Measurements from ENCODE around the gene NCOA7.

DNA sequence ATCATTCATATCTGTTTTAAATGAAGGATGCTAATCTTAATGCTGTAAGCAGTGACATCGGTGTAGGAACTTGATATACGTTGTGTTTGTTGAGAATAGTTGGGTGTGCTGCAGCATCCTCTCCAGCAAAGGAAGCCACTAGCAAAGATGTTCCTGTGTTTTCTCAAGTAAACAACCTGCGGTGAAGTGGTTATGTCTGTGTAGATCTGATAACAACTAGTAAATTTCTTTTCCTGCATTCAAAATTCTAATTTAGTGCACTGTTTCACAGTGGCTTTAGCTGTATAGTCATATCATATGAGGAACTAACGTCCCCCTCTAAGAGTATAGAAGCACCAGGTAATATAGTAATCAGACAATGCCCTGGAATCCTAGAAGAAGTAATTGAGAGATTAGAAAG lies 38.7 kb downstream of the NCOA7 start:
- TF ChIP-seq, protein P1, sequence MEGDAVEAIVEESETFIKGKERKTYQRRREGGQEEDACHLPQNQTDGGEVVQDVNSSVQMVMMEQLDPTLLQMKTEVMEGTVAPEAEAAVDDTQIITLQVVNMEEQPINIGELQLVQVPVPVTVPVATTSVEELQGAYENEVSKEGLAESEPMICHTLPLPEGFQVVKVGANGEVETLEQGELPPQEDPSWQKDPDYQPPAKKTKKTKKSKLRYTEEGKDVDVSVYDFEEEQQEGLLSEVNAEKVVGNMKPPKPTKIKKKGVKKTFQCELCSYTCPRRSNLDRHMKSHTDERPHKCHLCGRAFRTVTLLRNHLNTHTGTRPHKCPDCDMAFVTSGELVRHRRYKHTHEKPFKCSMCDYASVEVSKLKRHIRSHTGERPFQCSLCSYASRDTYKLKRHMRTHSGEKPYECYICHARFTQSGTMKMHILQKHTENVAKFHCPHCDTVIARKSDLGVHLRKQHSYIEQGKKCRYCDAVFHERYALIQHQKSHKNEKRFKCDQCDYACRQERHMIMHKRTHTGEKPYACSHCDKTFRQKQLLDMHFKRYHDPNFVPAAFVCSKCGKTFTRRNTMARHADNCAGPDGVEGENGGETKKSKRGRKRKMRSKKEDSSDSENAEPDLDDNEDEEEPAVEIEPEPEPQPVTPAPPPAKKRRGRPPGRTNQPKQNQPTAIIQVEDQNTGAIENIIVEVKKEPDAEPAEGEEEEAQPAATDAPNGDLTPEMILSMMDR (IDR thresholded peaks at IDR 0.05; ENCODE audit: low read depth, low read length, poor library complexity, severe bottlenecking): no peak
- no peak for TF ChIP-seq EZH2phosphoT487 (IDR thresholded peaks at IDR 0.05; ENCODE audit: borderline replicate concordance, low read length)
